Measurements from ENCODE around the gene TIPARP.
"Not testable (repeated sequence)": the region's sequence is repeated elsewhere in the genome, so short reads cannot be mapped to it uniquely, and the experiment has no call there.

The TIPARP gene

DNA sequence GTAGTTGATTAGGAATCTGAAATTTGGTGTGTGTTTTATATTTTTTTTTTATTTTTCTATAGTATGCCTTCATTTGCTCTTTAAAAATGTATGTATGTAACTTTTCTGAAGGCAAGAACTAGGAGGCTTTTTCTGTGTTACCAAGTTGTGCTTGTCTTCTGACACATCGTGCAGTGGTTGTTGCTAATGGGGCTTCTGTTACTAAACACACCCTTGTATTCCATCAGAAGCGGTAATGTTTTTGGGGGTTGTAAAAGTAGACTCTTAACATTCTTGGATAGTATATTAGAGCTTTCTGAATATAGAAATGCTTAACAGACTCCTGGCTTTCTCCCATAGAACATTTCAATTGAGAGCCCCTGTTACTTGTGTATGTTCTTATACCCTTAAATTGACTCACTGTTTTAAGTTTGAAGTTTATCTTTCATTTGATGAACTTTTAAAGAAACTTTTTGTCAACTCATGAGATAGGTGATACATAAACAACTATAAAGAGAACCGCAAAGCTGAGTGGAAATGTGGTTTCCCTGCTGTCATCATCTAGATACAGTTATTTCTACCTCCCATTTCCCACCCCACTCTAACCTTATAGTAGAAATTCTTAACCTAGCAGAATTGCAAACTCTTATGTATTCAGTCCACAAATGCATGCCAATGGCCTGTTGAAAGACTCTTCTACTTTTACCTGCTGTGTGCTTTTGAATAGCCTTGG, 2.5 kb downstream of the TIPARP start:
- no peak for DNase-seq

DNA sequence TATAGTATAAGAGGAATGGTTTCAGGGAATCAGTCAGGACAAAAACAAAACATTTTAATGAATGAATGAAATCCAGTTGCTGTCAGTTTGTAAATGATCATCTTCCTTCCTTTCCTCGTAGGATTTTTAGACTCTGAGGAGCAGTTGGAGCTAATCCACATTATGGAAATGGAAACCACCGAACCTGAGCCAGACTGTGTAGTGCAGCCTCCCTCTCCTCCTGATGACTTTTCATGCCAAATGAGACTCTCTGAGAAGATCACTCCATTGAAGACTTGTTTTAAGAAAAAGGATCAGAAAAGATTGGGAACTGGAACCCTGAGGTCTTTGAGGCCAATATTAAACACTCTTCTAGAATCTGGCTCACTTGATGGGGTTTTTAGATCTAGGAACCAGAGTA, 3.1 kb downstream of the TIPARP start:
- no peak for DNase-seq

DNA sequence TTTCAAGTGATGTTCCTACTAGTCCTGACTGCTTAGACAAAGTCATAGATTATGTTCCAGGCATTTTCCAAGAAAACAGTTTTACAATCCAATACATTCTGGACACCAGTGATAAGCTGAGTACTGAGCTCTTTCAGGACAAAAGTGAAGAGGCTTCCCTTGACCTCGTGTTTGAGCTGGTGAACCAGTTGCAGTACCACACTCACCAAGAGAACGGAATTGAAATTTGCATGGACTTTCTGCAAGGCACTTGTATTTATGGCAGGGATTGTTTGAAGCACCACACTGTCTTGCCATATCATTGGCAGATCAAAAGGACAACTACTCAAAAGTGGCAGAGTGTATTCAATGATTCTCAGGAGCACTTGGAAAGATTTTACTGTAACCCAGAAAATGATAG, 3.8 kb downstream of the TIPARP start:
- DNase-seq: no peak

DNA sequence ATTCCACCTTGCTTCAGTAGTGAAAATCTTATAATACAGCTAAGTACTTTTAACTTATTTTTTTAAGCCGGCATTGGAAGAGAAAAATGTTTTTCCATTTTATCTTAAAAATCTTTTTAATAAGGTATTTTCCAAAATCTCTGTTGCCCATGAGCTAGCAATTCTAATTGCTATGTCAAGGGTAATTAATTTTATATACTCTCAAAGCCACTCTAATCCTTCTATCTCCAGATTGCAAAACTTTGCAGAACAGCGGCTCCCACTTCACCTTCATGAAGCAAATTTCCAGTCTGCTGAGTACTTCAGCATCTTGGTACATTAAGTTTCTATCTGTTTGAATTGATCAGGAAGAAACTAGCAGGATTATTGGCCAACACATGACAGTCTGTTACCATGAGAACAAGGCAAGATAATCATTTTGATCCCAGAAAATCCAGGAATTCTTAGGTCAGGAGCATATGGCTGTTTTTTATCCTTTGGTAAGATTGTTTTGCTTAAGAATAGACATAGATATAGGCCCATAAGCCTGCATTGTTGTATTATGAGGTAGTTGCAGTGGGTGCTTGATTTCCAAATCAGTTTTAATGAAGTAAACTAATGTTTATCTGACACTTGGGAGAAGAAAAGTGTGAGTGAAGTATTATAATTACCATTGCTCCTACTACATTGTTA, 6.0 kb downstream of the TIPARP start:
- DNase-seq: peak; percentile 96

DNA sequence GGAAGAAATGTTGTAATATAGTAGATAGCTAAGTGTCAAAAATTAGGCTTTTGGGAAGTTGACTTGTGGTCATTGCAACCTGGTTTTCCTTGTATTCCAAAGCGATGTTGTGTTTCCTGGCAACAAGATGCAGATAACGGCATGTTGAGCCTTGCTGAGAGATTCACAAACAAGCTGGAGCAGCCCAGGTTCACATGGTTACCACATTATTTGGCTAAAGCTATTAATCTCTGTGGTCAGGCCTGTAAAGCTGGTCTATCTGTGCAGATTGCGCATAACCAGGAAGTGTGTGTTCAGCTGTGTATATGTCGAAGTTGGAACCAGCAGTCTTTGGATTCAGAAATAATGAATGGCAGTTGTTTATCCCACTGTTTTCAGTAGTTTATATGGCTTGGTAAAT, 6.6 kb downstream of the TIPARP start:
- peak; percentile 22 for DNase-seq

DNA sequence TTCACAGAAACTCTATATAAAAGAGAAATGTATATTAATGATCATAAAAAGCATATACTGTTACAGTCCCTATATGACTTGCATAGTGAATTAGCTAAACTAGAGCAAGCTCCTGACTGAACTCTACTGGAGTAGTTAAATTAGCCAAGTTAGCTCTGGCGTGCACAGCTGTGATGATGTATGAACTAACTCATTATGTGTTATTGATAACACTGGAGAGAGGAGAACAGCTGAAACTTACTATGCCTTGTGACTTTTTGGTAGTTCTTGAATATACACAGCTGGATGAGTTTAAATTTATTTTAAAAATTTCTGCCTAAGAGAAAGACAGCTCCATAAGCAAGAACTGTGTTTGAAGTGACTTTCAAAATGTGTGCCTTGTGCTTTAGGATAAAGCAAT, 8.1 kb downstream of the TIPARP start:
- no peak for DNase-seq

DNA sequence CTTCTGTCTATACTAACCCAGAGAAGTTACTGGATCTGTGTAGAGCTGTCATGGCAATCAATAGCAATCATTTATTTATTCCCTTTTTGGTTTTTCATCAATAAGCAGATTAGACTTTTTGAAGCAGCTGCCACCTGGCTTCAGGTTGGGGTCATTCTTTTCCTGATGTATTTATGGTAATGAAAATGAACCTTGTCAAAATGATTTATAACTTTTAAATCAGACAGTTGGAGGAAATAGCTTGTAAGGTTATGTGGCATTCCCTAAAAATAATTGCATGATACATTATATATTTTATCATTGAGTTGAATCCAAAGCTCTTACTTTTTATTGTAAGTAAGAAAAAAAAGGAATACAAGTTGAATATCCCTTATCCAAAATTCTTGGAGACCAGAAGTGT, 8.6 kb downstream of the TIPARP start:
- DNase-seq: no peak

DNA sequence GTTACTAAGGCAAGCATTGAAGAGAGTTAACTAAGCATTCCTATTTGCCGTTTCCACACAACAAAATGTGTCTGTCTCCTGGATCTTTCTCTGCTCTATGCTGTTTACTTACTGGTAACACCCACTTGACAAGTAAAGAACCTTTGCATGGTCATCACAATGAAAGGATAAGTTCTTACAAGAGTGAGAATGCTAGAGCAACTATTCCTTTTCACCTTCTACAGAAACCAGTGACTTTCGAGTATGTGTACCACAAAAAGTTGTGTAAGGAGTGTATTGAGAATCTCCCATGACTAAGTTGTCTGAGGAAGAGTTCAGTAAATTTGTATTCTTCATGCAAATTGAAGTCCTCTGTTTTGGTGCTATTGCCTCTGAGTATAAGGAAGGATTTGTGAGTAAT, 10.8 kb downstream of the TIPARP start:
- no peak for DNase-seq

DNA sequence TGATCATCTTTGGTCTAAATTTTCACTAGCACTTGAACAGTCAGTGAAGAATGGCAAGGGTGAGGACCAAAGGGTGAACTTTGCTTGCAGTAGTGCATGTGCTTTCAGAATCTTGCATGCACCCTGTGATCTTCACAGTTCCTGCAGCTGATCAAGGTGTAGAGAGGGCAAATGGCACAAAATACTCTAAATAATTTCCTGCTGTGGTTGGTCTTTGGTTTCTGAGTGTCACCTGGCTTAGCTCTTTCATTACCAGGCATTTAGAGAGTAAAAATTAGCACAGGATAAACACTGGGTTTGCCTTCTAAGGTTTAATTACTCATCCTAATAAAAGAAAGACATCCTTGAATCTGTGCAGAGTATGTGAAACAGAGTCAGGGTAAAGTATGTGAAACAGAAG, 11.4 kb downstream of the TIPARP start:
- no peak for DNase-seq

DNA sequence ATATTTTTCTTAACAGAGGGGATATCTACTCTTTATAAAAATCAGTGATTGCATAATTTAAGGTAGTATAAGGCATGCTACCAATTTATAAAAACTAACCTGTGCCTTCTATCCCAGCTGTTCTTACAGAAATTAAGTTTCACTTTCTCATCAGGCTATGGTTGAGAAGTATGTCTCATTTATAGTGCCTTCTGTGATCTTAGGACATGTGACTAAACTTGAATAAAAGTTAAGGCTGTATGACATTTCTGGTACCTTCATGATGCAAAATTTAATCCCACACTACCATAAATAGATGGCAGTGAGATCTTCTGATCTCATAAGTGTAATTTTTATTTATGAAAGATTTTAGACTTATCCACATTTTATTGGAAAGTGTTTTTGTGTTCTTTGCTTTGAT, 12.6 kb downstream of the TIPARP start:
- no peak for DNase-seq

DNA sequence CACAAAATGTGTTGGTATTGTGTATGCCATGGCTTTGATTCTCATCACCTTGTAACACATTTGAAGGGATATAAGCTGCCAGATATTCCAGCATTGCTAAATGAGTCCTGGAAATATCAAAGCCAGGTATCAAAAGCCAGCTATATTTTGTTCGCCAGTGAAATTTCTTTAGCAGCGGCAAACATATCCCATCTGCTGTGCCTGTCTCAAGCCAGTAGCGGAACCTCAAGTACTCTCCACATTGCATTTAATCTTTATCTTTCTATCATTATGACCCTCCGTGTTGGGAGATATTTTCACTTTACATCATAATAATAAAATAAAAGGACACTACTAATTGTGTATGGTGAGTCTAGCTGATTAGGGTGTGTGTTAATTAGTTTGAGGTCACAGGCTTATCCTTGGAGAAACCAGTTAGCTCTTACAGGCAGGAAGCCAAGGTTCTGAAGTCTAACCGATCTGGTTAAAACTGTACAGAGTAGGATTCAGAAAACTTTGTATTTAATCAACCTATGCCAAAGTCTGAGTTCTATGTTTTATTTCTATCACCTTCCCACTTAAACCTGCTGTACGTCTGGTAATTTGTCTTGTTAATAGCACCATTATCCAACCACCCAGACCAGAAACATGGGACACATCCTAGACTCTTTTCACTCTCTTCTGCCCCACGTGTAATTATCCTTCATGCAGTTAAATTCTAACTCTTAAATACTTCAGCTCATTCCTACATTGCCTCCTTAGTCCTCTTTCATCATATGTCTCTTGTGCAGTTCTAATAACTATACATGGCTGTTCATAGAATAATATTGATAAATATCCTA, 14.5 kb downstream of the TIPARP start:
- peak; percentile 42 for DNase-seq

DNA sequence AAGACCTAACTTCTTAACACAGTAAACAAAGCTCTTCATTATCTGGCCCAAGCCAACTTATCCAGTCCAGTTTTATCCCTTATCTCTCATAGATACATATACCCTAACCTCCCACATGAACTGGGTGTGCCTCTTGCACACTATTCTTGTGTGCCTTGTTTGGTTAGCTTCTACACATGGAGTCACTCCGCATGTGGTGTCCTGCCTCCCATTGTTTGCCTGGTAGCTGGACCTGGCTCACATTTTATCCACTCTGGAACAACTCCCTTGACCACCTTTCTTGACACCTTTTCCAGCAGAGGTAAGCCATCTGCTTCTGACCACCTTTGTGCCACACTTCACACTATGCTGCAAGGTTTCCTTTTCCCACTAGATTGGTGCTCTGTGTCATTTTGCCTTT, 15.2 kb downstream of the TIPARP start:
- DNase-seq: no peak

DNA sequence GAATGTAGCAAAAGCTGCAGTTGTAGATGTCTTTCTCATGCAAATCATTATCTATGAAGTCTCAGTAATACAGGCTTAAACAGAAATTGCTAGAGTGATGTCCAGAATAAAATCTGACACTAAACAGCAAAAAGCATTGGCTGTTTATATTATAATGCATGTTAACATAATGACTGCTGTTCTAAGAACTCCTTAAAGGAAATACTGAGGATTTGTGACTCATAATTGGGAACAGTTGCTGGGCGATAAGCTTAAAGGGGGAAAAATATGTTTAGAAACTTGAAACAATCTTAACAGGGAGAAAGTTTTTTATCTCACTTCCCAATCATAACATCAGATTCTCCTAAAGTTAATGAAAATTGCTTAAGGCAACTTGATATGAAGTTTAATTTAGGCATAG, 17.5 kb downstream of the TIPARP start:
- DNase-seq: no peak

DNA sequence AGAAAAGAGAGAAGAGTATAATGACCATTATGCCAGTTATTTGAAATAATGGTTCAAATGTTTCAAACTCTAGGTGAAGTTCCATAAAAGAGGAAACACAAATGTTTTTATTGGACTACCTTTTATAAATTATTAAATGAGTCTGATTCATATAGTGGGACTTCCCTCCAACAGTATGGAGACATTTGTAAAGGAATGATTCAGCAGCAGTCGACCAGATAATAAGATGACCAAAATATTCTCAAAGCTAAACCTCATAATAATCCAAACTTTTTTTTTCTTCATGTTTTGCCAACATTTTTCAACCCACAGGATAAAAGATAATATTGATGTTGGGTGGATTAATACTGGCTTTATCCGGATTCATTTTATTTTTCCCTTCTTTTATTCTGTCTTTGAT, 18.8 kb downstream of the TIPARP start:
- no peak for DNase-seq

DNA sequence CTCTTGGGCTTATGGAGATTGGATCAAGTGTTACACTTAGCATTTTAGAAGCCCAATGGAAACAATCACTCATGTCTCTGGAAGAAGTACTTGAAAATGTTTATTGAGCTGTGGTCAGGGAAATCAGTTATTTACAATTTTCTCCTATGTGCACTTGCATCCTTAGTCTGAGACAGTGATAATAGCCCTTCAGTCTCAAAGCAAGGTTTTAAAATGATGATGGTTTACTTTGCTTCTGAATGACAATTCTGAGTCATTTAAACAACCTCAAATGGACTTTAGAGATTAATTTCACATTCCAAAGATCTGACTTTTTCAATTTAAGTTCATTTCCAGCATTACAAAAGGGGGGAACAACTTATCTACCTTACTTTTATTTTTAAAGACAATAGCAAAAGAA, 20.1 kb downstream of the TIPARP start:
- no peak for DNase-seq

DNA sequence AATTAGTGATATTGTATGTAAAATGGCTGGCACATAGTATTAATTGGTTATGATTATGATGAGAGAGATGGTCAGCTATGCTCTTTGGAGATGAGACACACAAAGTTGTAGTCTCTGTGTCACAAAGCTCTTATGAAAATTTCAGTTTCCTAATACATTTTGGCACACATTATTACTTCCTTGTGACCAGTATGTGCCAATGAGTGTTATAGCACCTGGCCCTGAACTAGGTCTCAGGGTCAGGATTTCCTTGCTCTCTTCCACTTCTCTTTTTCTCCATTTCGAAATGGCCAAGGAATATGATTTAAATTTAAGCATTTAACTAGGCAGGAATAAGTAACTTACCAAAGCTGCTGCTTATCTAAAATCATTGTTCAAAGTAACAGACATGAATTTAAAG, 28.0 kb downstream of the TIPARP start:
- no peak for DNase-seq

DNA sequence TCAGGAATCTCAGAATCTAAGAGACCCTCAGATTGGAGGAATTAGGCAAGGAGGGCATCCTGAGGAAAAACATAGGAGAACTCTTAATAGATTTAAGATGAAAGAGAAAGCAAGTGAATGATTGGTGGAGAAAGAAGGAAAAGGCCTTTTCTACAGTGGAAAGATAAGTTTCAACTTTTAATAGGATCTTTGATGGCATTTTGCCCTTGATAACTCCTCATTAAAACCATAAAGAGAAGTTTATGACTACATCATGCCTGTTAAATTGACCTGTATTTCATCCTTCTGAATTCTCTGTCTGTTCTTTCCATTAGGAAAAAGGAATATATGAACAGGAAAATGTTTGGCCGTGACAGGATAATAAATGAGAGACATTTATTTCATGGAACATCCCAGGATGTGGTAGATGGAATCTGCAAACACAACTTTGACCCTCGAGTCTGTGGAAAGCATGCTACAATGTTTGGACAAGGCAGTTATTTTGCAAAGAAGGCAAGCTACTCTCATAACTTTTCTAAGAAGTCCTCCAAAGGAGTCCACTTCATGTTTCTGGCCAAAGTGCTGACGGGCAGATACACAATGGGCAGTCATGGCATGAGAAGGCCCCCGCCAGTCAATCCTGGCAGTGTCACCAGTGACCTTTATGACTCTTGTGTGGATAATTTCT, 30.1 kb downstream of the TIPARP start:
- DNase-seq: no peak

DNA sequence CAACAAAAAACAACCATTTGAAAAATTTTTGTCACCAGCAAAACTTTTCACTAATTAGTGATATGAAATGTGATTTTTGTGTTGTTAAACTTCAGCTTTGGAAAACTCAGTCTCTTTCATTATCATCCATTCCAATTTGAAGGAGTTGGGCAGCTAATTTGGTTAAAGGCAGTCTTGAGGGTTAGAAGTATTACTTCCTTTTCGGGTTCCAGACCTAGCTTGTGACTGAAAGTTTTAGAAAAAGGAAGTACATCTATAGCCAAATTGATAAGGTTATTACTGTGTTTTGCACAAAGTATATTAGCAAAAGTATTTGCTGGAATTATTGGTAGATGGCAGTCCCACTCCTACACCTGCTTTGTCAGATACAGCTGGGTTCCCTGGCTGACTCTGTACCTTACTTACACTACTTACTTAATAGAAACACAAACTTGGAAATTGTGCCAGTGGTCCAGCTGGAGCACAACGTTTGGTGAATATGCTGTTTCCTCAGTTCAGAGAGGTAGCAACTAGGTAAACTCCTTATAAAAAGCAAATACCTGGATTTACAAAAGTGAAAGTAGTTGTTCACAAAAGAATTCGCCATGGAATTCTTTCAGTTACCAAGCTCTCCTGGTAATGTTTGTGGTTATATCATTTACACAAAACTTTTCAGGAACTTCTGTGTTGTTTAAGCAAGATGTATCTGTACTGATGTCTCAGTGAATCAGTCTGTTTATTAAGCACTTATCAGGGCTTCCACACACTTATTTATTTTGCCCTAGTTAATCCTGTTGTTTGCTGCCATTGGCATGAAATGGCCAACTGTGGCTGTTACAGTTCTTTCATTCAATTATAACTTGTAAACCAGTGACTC, 31.6 kb downstream of the TIPARP start:
- DNase-seq: no peak

DNA sequence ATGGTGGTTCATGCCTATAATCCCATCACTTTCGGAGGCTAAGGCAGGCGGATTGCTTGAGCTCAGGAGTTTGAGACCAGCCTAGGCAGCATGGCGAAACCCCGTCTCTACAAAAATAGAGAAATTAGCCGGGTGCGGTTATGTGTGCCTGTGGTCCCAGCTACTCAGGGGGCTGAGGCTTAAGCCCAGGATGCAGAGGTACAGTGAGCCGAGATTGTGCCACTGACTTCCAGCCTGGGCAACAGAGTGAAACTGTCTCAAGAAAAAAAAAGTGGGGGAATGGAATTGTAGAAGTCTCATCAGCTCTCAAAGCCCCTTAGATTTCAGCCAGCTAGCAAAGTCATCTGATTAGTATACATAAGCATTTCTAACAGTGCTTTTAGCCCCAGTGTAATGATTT, 33.2 kb downstream of the TIPARP start:
- no peak for DNase-seq

DNA sequence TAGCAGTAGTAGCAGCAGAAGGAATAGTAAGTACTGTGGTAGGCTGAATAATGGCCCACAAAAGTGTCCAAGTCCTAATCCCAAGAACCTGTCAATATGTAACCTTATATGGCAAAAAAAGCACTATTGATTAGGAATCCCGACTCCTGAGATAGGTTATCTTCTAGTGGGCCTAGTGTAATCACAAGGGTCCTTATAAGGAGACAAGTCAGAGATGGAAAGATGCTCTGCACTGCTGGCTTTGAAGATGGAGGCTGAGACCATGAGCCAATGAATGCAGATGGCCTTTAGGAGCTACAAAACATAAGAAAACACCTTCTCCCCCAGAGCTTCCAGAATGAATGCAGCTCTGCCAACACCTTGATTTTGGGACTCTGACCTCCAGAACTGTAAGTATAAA, 36.0 kb downstream of the TIPARP start:
- no peak for DNase-seq

DNA sequence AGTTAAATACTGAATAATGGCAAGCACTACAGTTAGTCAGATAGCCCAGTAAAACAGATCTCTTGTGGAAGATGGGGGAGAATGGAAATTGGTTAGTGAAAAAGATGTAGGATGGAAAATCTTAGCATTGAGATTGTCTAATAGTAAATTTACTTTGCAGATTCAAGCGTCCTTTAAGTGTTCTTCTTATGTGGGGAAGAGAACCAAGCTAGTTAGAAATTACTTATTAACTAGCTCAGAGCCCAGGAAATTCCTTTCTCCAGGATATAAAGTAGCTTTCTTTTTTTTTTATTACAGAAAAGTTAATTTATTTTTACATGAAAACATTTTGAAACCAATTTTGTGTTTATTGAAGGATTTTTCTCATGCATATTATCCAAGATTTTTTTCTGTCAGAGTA, 36.7 kb downstream of the TIPARP start:
- DNase-seq: no peak

DNA sequence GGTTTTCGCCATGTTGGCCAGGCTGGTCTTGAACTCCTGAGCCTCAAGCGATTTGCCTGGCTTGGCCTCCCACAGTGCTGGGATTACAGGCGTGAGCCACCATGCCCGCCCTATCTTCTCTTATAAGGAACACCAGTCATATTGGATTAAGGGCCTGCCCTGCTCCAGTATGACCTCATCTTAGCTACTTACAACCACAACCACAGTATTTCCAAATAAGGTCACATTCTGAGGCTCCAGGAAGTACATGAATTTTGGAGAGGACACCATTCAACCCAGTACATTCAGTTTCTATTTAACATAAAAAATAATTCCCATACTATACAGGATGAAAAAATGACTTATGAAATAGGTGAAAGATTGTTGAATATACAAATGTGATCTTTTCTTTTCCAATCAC, 37.6 kb downstream of the TIPARP start:
- not testable (repeated sequence) for DNase-seq

All from NCI-H524 treated with DMSO at 0.1 percent for 48 hours (cell line).